ENCODE results near the gene FOXJ3. TPM values are rescaled to one million over a fixed set of nuclear protein-coding genes. Genes with fewer than 3 reads are reported as not detected.

The FOXJ3 gene
- total and polyA plus RNA-seq, 2 of the 8 experiments (the other 6 are each of a cell fraction or from before 2014, with no cell fraction given) = 48.6 to 51.9 TPM

DNA sequence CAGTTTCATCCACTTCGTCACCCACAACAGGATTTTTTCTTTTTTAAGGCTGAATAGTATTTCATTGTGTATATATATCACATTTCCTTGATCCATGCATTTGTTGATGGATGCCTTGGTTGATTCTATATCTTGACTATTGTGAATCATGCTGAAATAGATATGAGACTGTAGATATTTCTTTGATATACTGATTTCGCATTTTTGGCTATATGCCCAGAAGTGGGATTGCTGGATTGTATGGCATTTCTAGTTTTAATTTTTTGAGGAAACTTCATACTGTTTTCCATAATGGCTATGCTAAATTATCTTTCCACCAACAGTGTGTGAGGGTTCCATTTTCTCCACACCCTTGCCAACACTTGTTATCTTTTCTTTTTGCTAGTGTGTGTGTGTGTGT lies 176.8 kb downstream of the FOXJ3 start:
- Histone ChIP-seq H3K4me3 (ENCODE audit: extremely low read depth in 1 of 4, insufficient read depth in 2 of 4, low read depth in 3 of 4, low read length in 4 of 4) (no peak overlapping the region), H3K9ac (replicated peaks in 1 of 4; ENCODE audit: extremely low read depth in 1 of 4, low read depth in 3 of 4, low read length in 3 of 4) (no peak overlapping the region), H3K23ac (ENCODE audit: insufficient read length) (no peak overlapping the region), H2BK15ac (ENCODE audit: low read length) (no peak overlapping the region), H3K4me2 (ENCODE audit: insufficient read depth in 1 of 2, low read depth in 2 of 2, low read length in 2 of 2) (no peak overlapping the region), H2AK5ac (ENCODE audit: low read depth, low read length) (no peak overlapping the region), H3K4ac (replicated peaks; ENCODE audit: insufficient read length, low read depth, low read length) (no peak overlapping the region), H4K5ac (ENCODE audit: insufficient read length, low read depth, low read length) (no peak overlapping the region), H4K20me1 (replicated peaks in 1 of 2; ENCODE audit: control insufficient read depth in 1 of 2, insufficient read depth in 2 of 2, low read length in 2 of 2) (no peaks in the 10 kb centered on the region), H3K36me3 (ENCODE audit: control insufficient read depth in 2 of 4, insufficient read depth in 4 of 4, low read length in 3 of 4) (no peaks in the 10 kb centered on the region), H3K79me2 (ENCODE audit: control insufficient read depth in 1 of 2, insufficient read depth in 2 of 2, low read length in 2 of 2) (no peaks in the 10 kb centered on the region), H2BK12ac (ENCODE audit: low read depth, low read length) (no peak overlapping the region), H2BK5ac (ENCODE audit: low read depth, low read length) (no peak overlapping the region), H3K4me1 (replicated peaks in 1 of 4; ENCODE audit: control insufficient read depth in 3 of 4, insufficient read depth in 4 of 4, low read length in 3 of 4) (no peaks in the 10 kb centered on the region), H3K23me2 (ENCODE audit: low read depth, low read length) (no peaks in the 10 kb centered on the region; the same call in 1 of the 2 replicates), H3K18ac (ENCODE audit: extremely low read depth, low read length) (no peak overlapping the region), H2AFZ (ENCODE audit: low read length) (no peak overlapping the region), H3K27me3 (replicated peaks in 1 of 4; ENCODE audit: control insufficient read depth in 3 of 4, extremely low read depth in 1 of 4, insufficient read depth in 3 of 4, low read length in 3 of 4) (no peaks in the 10 kb centered on the region), H3K56ac (replicated peaks; ENCODE audit: insufficient read length, low read depth, low read length) (no peak overlapping the region), H3K27ac (ENCODE audit: low read depth, low read length) (no peak overlapping the region), H2BK20ac (ENCODE audit: low read length) (no peak overlapping the region), H4K8ac (ENCODE audit: extremely low read depth, insufficient read depth, low read length) (no peak overlapping the region), H4K91ac (replicated peaks; ENCODE audit: insufficient read length, low read length) (no peak overlapping the region), H3K14ac (ENCODE audit: insufficient read length) (no peak overlapping the region), H3K79me1 (ENCODE audit: low read depth, low read length) (no peaks in the 10 kb centered on the region), H2BK120ac (replicated peaks; ENCODE audit: low read depth, low read length) (no peak overlapping the region), H3K9me3 (ENCODE audit: insufficient read depth in 2 of 2, low read depth in 1 of 2, low read length in 1 of 2) (no peaks in the 10 kb centered on the region)
- FAIRE-seq (no peak), DNase-seq (ENCODE audit: low read depth in 1 of 2, low spot score in 2 of 2) (no peak)
- ChIA-PET CTCF (ENCODE audit: partially characterized antibody) (interaction anchor here (0.6 to 6.7 kb wide), 5 partner anchors 14 to 769 kb away, joined by 3 to 50 read pairs (median 3); no protein-coding TSS in a partner anchor), POLR2A (ENCODE audit: partially characterized antibody) (no interaction called here)
- WGBS, 2 experiments (ENCODE audit: extremely low coverage in 1 of 2, insufficient coverage in 1 of 2, insufficient read length in 1 of 2, insufficient replicate concordance in 2 of 2, low coverage in 1 of 2, low lambda C conversion rate in 2 of 2, missing lambda C conversion rate in 1 of 2) = 91% methylated on average over 2 of the region's 2 CpGs; no CpG with 5 or more reads in 1 of the 2 experiments
- TF ChIP-seq, protein P1, sequence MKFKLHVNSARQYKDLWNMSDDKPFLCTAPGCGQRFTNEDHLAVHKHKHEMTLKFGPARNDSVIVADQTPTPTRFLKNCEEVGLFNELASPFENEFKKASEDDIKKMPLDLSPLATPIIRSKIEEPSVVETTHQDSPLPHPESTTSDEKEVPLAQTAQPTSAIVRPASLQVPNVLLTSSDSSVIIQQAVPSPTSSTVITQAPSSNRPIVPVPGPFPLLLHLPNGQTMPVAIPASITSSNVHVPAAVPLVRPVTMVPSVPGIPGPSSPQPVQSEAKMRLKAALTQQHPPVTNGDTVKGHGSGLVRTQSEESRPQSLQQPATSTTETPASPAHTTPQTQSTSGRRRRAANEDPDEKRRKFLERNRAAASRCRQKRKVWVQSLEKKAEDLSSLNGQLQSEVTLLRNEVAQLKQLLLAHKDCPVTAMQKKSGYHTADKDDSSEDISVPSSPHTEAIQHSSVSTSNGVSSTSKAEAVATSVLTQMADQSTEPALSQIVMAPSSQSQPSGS (IDR thresholded peaks at IDR 0.05; ENCODE audit: low read length) = no peak
- TF ChIP-seq BRCA1 (IDR thresholded peaks at IDR 0.05; ENCODE audit: low read depth, low read length) = no peak
- no peak for TF ChIP-seq SIN3A (conservative IDR thresholded peaks at IDR 0.05 in 1 of 2, IDR thresholded peaks at IDR 0.05 in 1 of 2; ENCODE audit: low read depth in 1 of 2, low read length in 2 of 2)
- no peak for TF ChIP-seq CHD1 (IDR thresholded peaks at IDR 0.05; ENCODE audit: low read depth, low read length)
- TF ChIP-seq GTF2F1 (IDR thresholded peaks at IDR 0.05; ENCODE audit: borderline replicate concordance, low read depth, low read length) = no peak
- no peak for TF ChIP-seq POU5F1 (IDR thresholded peaks at IDR 0.05; ENCODE audit: low read depth, low read length)
- TF ChIP-seq MAFK (IDR thresholded peaks at IDR 0.05; ENCODE audit: low read depth, low read length) = no peak
- no peak for TF ChIP-seq CBX5 (IDR thresholded peaks at IDR 0.05; ENCODE audit: low read depth, low read length)
- TF ChIP-seq NRF1 (IDR thresholded peaks at IDR 0.05; ENCODE audit: low read depth, low read length) = no peak
- TF ChIP-seq SP1 (IDR thresholded peaks at IDR 0.05; ENCODE audit: low read depth, low read length) = no peak
- no peak for TF ChIP-seq SAP30 (IDR thresholded peaks at IDR 0.05; ENCODE audit: insufficient read depth, insufficient replicate concordance, low read length)
- TF ChIP-seq EGR1 (IDR thresholded peaks at IDR 0.05; ENCODE audit: borderline replicate concordance, low read depth, low read length) = no peak
- TF ChIP-seq RBBP5 (IDR thresholded peaks at IDR 0.05; ENCODE audit: borderline replicate concordance, low read depth, low read length) = no peak

All from H1 (cell line).